Amniotic epithelial cell (primary cell): Measurements from ENCODE around the gene CALML4.

ENCODE experiments used
- DNase-seq: peaks from one replicate; pipeline ENCODE4 v3.0.0-alpha.2; 2010; ENCODE audit warnings: low read depth

The CALML4 gene

DNA sequence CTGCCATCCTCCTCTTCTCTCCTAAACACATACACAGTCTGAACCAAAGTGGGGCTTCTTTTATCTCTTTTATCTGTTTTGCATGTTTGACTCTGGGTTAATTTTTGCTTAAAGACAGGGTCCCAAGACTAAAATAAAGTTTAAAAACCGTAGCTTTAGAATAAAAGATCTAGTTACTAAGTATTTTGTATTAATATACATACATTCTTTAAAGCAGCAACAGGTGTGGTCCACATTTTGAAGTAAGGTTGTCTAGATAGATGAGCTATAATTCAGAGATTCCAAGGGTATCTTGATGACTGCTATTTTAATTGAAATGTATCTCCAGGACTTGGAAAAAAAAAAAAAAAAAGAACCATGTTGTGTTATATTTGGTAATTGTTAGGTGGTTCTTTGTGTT lies 61.3 kb downstream of the CALML4 start:
- no peak for DNase-seq

DNA sequence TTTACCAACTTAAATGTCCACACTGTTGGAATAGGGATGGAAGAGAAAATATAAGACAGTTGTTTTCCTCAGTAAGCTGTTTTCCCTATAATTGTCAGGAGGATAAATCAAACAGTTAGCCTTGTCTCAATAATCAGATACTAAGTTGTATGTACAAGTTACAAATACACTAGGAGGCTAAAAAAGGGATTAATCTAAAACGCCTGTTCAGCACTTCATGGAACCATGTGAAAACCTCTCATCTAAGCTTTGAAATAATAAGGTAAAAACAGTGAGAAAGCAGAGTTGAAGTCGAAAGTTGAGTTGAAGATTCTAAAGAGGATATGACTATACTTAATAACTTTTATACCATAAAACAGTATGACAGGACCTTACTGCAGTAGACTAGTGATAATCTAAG lies 62.0 kb downstream of the CALML4 start:
- DNase-seq = no peak
